HG02798 (cell line): Measurements from ENCODE around the gene ASB9.

Experiments
- ATAC-seq: cut with Tn5 transposase; IDR thresholded peaks from one replicate; pipeline ENCODE4 v1.9.1; 2021; ENCODE audit warnings: mild to moderate bottlenecking; ENCODE audit not compliant: unreplicated experiment, poor library complexity

Gene ASB9

GRCh38 chrX:15194146-15194545 lies 75.7 kb downstream of the ASB9 start:
- no peak for ATAC-seq
